Measurements from ENCODE around the gene C12orf42. TPM values are rescaled to one million over a fixed set of nuclear protein-coding genes. Genes with fewer than 3 reads are reported as not detected.

C12orf42 gene
- total RNA-seq, 2 experiments from 2014 or later: 0.40 TPM; not detected in 1

- POLR2A ChIA-PET: no interaction called here
- CTCF ChIA-PET: no interaction called here
Measured at GRCh38 chr12:103288016-103288415, 207.8 kb downstream of the C12orf42 start.

GRCh38 chr12:103282124-103282523, 213.6 kb downstream of the C12orf42 start:
- POLR2A ChIA-PET: no interaction called here
- CTCF ChIA-PET: no interaction called here

- POLR2A ChIA-PET: no interaction called here
- CTCF ChIA-PET: no interaction called here
Measured at GRCh38 chr12:103279444-103279843, 216.3 kb downstream of the C12orf42 start.

- POLR2A ChIA-PET: no interaction called here
- CTCF ChIA-PET: no interaction called here
Measured at GRCh38 chr12:103278329-103278728, 217.4 kb downstream of the C12orf42 start.

GRCh38 chr12:103273645-103274044, 222.1 kb downstream of the C12orf42 start:
- ChIA-PET CTCF (no interaction called here), POLR2A (no interaction called here)

- ChIA-PET CTCF (no interaction called here), POLR2A (no interaction called here)
Measured at GRCh38 chr12:103272949-103273348, 222.8 kb downstream of the C12orf42 start.

- POLR2A ChIA-PET: no interaction called here
- CTCF ChIA-PET: no interaction called here
Measured at GRCh38 chr12:103269946-103270345, 225.8 kb downstream of the C12orf42 start.

- ChIA-PET CTCF (interaction anchor here (0.6 kb wide), 1 partner anchor 179 kb away, joined by 3 read pairs; no protein-coding TSS in a partner anchor), POLR2A (no interaction called here)
Measured at GRCh38 chr12:103268831-103269514, 226.8 kb downstream of the C12orf42 start.

GRCh38 chr12:103257763-103258162, 238.0 kb downstream of the C12orf42 start:
- POLR2A ChIA-PET: no interaction called here
- CTCF ChIA-PET: no interaction called here

Other genes with a start within 250 kb of the C12orf42 start
- gene STAB2, start 91.3 kb upstream of the C12orf42 start, total RNA-seq: not detected

All from activated CD8-positive, alpha-beta memory T cell treated with anti-CD3 and anti-CD28 coated beads for 36 hours (primary cell).